Liver (tissue), 9 donors: ENCODE results near the gene CHD3. TPM values are rescaled to one million over a fixed set of nuclear protein-coding genes. Genes with fewer than 3 reads are reported as not detected.

Experiments used
- DNase-seq: peaks from one replicate; pipeline ENCODE4 v3.0.0-alpha.2; 2017; ENCODE audit warnings: low spot score
- H3K27ac ChIP-seq, 2 donors: one replicate each; pipeline ENCODE4 v1.7.0; 2013; ENCODE audit warnings: inconsistent platforms in 2 of 2, low read length in 2 of 2, control low read depth in 1 of 2, low read depth in 1 of 2, mild to moderate bottlenecking in 1 of 2
- H3K27me3 ChIP-seq, 4 donors: one replicate each; pipeline versions ENCODE4 v1.6.1 to v1.7.0; 2013; ENCODE audit warnings: low read length in 3 of 4, inconsistent platforms in 1 of 4, mild to moderate bottlenecking in 1 of 4, moderate library complexity in 1 of 4; ENCODE audit not compliant: control insufficient read depth in 4 of 4, insufficient read depth in 4 of 4
- H3K36me3 ChIP-seq, 4 donors: one replicate each; pipeline versions ENCODE4 v1.6.1 to v1.7.0; 2013; ENCODE audit warnings: low read length in 3 of 4, mild to moderate bottlenecking in 3 of 4, low read depth in 1 of 4, moderate library complexity in 1 of 4; ENCODE audit not compliant: control insufficient read depth in 4 of 4, insufficient read depth in 3 of 4
- H3K4me1 ChIP-seq, 4 donors: one replicate each; pipeline versions ENCODE4 v1.6.1 to v1.7.0; 2013; ENCODE audit warnings: low read length in 3 of 4, mild to moderate bottlenecking in 3 of 4, moderate library complexity in 1 of 4; ENCODE audit not compliant: control insufficient read depth in 4 of 4, insufficient read depth in 4 of 4
- H3K4me3 ChIP-seq, 3 donors: one replicate each; pipeline versions ENCODE4 v1.6.1 to v1.7.0; 2013; ENCODE audit warnings: low read length in 3 of 3, control low read depth in 1 of 3, low read depth in 1 of 3, mild to moderate bottlenecking in 1 of 3
- H3K9ac ChIP-seq, 2 donors: one replicate each; pipeline ENCODE4 v1.7.0; 2013; ENCODE audit warnings: low read length in 2 of 2, mild to moderate bottlenecking in 2 of 2, moderate library complexity in 2 of 2, control low read depth in 1 of 2, low read depth in 1 of 2
- H3K9me3 ChIP-seq, 4 donors: one replicate each; pipeline versions ENCODE4 v1.6.1 to v1.7.0; 2013; ENCODE audit warnings: low read length in 3 of 4; ENCODE audit not compliant: control insufficient read depth in 4 of 4
- EGR1 ChIP-seq, 2 donors: IDR thresholded peaks; 2 replicates each; pipeline ENCODE4 v1.6.1; 2016 to 2018; ENCODE audit warnings: antibody characterized with exemption in 2 of 2, low read depth in 2 of 2
- FOXA1 ChIP-seq: IDR thresholded peaks from 2 replicates; pipeline ENCODE4 v1.6.1; 2016; ENCODE audit warnings: antibody characterized with exemption
- FOXA2 ChIP-seq: IDR thresholded peaks from 2 replicates; pipeline ENCODE4 v1.6.1; 2016; ENCODE audit warnings: antibody characterized with exemption
- GABPA ChIP-seq, 2 donors: IDR thresholded peaks in 1 of 2; conservative IDR thresholded peaks in 1 of 2; 2 replicates each; pipeline ENCODE4 v1.6.1; 2016; ENCODE audit warnings: antibody characterized with exemption in 2 of 2, mild to moderate bottlenecking in 1 of 2, moderate library complexity in 1 of 2
- HNF4A ChIP-seq, 2 donors: conservative IDR thresholded peaks; 2 replicates each; pipeline ENCODE4 v1.6.1; 2016; ENCODE audit warnings: antibody characterized with exemption in 2 of 2, mild to moderate bottlenecking in 2 of 2
- HNF4G ChIP-seq: IDR thresholded peaks from 2 replicates; pipeline ENCODE4 v1.6.1; 2016; ENCODE audit warnings: antibody characterized with exemption
- JUND ChIP-seq, 2 donors: IDR thresholded peaks; 2 replicates each; pipeline ENCODE4 v1.6.1; 2016; ENCODE audit warnings: antibody characterized with exemption in 2 of 2
- NR2F2 ChIP-seq: IDR thresholded peaks from 2 replicates; pipeline ENCODE4 v1.6.1; 2016; ENCODE audit warnings: antibody characterized with exemption
- RAD21 ChIP-seq, 2 donors: IDR thresholded peaks; 2 replicates each; pipeline ENCODE4 v1.6.1; 2016; ENCODE audit warnings: antibody characterized with exemption in 2 of 2, mild to moderate bottlenecking in 2 of 2
- RXRA ChIP-seq, 2 donors: IDR thresholded peaks; 2 replicates each; pipeline ENCODE4 v1.6.1; 2017 to 2018; ENCODE audit warnings: antibody characterized with exemption in 2 of 2, mild to moderate bottlenecking in 1 of 2
- SP1 ChIP-seq: IDR thresholded peaks from 2 replicates; pipeline ENCODE4 v1.6.1; 2018; ENCODE audit warnings: antibody characterized with exemption, mild to moderate bottlenecking
- TAF1 ChIP-seq: conservative IDR thresholded peaks from 2 replicates; pipeline ENCODE4 v1.6.1; 2016; ENCODE audit warnings: antibody characterized with exemption, mild to moderate bottlenecking
- YY1 ChIP-seq: IDR thresholded peaks from 2 replicates; pipeline ENCODE4 v1.6.1; 2016; ENCODE audit warnings: antibody characterized with exemption, mild to moderate bottlenecking
- WGBS: extraction: QIAGEN DNeasy Blood & Tissue Kit; methylation state at CpG from one replicate; pipeline ENCODE4 v1.1.7; 2013; 5-methylcytosine and 5-hydroxymethylcytosine counted together
- polyA plus RNA-seq, 2 donors: library from polyadenylated mRNA; stranded (reverse) in 1 of 2; unstranded in 1 of 2; fragments of 200-250 nt in 1 of 2; fragments of >200 nt in 1 of 2; fragmentation: Nextera tagmentation in 1 of 2; extraction: Ambion mirVana in 1 of 2; gene quantifications; one replicate each; pipeline versions ENCODE4 v1.2.1 to v1.2.3, GENCODE V29; 2013 to 2015
- total RNA-seq, 2 donors: library from RNA; depleted of rRNA; stranded (reverse); fragments of >200 nt; gene quantifications; one replicate each; pipeline ENCODE4 v1.2.3, GENCODE V29; 2014
- TF ChIP-seq, protein P1 (sequence below): IDR thresholded peaks from 2 replicates; pipeline ENCODE4 v1.6.1; 2016; ENCODE audit warnings: antibody characterized with exemption
- TF ChIP-seq, protein P2 (sequence below): IDR thresholded peaks from 2 replicates; pipeline ENCODE4 v1.6.1; 2016; ENCODE audit warnings: antibody characterized with exemption
- TF ChIP-seq, protein P3 (sequence below): fragments of 150-350 bp; IDR thresholded peaks from 2 replicates; pipeline ENCODE4 v1.5.1; 2017; ENCODE audit warnings: improper control_type of control experiment, low read depth, low read length; ENCODE audit not compliant: missing input control
- TF ChIP-seq, protein P4 (sequence below): IDR thresholded peaks from 2 replicates; pipeline ENCODE4 v1.6.1; 2016; ENCODE audit warnings: antibody characterized with exemption, mild to moderate bottlenecking
- TF ChIP-seq, protein P5 (sequence below): IDR thresholded peaks from 2 replicates; pipeline ENCODE4 v1.6.1; 2016; ENCODE audit warnings: antibody characterized with exemption
- donor health status: healthy.
- donor health status: healthy.
- donor health status: healthy.
- donor health status: healthy.
- donor health status: healthy.

Gene CHD3
- total and polyA plus RNA-seq, 4 donors: 1.9 to 14.4 (median 7.2) TPM

DNA sequence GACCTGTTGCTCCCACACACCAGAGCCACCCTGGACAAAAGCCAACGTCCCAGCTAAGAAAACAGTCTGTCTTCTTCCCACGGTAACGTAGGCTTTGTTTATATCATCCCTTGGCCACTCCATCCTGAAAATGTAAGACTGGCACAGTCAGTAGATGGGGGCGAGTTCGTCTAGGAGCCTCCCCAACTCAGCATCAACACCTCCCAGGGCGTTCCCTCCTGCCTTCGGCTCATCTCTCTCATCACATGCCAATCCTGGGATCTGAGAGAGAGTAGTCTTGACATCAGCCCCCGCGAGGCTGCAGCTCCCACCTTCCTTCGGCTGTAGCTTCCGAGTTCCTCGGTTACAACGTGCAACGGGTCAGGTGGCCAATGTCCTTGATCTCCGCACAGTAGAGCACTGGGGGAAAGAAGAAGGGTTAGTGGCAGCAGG, 26.6 kb downstream of the CHD3 start (continued):
- TF ChIP-seq JUND (IDR thresholded peaks at IDR 0.05): no peak
- TF ChIP-seq FOXA1: no peak
- no peak for TF ChIP-seq GABPA (IDR thresholded peaks at IDR 0.05 in 1 of 2, conservative IDR thresholded peaks at IDR 0.05 in 1 of 2)
- TF ChIP-seq, protein P1, sequence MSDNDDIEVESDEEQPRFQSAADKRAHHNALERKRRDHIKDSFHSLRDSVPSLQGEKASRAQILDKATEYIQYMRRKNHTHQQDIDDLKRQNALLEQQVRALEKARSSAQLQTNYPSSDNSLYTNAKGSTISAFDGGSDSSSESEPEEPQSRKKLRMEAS: no peak

DNA sequence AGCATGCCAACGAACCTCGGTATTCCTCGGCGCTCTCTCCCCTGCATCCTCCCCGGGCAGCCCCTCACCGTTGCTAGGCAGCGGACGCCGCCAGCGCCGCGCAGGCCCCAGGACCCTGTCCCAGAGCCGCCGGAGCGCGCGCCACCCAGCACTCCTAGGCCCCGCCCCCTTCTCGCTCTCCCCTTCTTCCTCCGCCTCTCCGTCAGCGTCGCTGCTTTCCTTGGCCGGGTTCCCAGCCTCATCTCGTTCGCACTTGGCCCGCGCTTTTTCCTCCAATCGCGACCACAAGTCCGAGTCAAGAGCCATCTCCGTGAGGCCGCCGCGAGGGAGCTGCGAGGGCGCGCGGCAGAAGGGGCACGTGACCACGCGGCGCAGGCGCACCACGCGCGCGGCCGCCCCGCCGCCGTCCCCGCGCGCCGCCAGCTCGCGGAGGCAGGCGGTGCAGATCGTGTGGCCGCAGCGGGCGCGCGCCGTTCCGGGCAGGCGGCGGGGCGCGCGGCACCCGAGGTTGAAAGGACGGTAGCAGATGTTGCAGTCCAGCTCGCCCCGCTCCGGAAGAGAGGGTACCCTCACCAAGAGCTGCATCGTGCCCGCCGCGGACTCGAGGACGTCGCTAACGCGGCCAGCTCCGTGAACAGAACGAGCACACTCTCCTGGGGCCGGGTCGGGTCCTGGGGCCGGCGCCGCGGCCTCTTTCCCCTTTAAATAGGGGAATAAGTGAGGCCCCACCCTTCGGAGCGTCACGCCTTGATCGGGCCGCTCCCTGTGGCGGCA, 27.2 kb downstream of the CHD3 start, which contains the start of gene RNF227:
RNF227 (minus strand) TSS at position 679 of the 774 bp plus-strand sequence; CDS start at position 585, 94 bp downstream.
- peak within 1 kb of the TSS in 1 of 2 donors; percentile 36 for H3K9ac ChIP-seq

More for the DNA sequence above, 27.2 kb downstream of the CHD3 start, which contains the start of gene RNF227:
- H3K9me3 ChIP-seq: no peaks in the 10 kb centered on the region
- peak within 1 kb of the TSS; percentile 52 to 77 (median 62) for H3K4me3 ChIP-seq
- TF ChIP-seq FOXA2: no peak
- no peak for TF ChIP-seq EGR1 (IDR thresholded peaks at IDR 0.05; ENCODE audit: low read depth in 2 of 2)
- TF ChIP-seq HNF4G: no peak
- no peak for TF ChIP-seq TAF1
- TF ChIP-seq JUND (IDR thresholded peaks at IDR 0.05): no peak
- TF ChIP-seq NR2F2: no peak
- no peak for TF ChIP-seq RAD21 (IDR thresholded peaks at IDR 0.05)
- TF ChIP-seq, protein P2, sequence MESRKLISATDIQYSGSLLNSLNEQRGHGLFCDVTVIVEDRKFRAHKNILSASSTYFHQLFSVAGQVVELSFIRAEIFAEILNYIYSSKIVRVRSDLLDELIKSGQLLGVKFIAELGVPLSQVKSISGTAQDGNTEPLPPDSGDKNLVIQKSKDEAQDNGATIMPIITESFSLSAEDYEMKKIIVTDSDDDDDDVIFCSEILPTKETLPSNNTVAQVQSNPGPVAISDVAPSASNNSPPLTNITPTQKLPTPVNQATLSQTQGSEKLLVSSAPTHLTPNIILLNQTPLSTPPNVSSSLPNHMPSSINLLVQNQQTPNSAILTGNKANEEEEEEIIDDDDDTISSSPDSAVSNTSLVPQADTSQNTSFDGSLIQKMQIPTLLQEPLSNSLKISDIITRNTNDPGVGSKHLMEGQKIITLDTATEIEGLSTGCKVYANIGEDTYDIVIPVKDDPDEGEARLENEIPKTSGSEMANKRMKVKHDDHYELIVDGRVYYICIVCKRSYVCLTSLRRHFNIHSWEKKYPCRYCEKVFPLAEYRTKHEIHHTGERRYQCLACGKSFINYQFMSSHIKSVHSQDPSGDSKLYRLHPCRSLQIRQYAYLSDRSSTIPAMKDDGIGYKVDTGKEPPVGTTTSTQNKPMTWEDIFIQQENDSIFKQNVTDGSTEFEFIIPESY: no peak
- no peak for TF ChIP-seq HNF4A (conservative IDR thresholded peaks at IDR 0.05)
- TF ChIP-seq, protein P3, sequence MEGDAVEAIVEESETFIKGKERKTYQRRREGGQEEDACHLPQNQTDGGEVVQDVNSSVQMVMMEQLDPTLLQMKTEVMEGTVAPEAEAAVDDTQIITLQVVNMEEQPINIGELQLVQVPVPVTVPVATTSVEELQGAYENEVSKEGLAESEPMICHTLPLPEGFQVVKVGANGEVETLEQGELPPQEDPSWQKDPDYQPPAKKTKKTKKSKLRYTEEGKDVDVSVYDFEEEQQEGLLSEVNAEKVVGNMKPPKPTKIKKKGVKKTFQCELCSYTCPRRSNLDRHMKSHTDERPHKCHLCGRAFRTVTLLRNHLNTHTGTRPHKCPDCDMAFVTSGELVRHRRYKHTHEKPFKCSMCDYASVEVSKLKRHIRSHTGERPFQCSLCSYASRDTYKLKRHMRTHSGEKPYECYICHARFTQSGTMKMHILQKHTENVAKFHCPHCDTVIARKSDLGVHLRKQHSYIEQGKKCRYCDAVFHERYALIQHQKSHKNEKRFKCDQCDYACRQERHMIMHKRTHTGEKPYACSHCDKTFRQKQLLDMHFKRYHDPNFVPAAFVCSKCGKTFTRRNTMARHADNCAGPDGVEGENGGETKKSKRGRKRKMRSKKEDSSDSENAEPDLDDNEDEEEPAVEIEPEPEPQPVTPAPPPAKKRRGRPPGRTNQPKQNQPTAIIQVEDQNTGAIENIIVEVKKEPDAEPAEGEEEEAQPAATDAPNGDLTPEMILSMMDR: no peak
- no peak for TF ChIP-seq FOXA1
- TF ChIP-seq, protein P4, sequence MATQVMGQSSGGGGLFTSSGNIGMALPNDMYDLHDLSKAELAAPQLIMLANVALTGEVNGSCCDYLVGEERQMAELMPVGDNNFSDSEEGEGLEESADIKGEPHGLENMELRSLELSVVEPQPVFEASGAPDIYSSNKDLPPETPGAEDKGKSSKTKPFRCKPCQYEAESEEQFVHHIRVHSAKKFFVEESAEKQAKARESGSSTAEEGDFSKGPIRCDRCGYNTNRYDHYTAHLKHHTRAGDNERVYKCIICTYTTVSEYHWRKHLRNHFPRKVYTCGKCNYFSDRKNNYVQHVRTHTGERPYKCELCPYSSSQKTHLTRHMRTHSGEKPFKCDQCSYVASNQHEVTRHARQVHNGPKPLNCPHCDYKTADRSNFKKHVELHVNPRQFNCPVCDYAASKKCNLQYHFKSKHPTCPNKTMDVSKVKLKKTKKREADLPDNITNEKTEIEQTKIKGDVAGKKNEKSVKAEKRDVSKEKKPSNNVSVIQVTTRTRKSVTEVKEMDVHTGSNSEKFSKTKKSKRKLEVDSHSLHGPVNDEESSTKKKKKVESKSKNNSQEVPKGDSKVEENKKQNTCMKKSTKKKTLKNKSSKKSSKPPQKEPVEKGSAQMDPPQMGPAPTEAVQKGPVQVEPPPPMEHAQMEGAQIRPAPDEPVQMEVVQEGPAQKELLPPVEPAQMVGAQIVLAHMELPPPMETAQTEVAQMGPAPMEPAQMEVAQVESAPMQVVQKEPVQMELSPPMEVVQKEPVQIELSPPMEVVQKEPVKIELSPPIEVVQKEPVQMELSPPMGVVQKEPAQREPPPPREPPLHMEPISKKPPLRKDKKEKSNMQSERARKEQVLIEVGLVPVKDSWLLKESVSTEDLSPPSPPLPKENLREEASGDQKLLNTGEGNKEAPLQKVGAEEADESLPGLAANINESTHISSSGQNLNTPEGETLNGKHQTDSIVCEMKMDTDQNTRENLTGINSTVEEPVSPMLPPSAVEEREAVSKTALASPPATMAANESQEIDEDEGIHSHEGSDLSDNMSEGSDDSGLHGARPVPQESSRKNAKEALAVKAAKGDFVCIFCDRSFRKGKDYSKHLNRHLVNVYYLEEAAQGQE: no peak
- TF ChIP-seq YY1: no peak
- no peak for TF ChIP-seq SP1
- TF ChIP-seq, protein P5, sequence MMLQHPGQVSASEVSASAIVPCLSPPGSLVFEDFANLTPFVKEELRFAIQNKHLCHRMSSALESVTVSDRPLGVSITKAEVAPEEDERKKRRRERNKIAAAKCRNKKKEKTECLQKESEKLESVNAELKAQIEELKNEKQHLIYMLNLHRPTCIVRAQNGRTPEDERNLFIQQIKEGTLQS: no peak
- no peak for TF ChIP-seq GABPA (IDR thresholded peaks at IDR 0.05 in 1 of 2, conservative IDR thresholded peaks at IDR 0.05 in 1 of 2)
- no peak for TF ChIP-seq RXRA (IDR thresholded peaks at IDR 0.05)
- TF ChIP-seq, protein P1: no peak
- peak within 1 kb of the TSS; percentile 61 to 79 for H3K27ac ChIP-seq
- peaks cover 6 to 12% (median 9%) of the 10 kb centered on the region in 4 donors for H3K4me1 ChIP-seq
- peak; percentile 88 for DNase-seq
- whole genome bisulfite sequencing: 5% methylated on average over 100 of the region's 100 CpGs
- H3K27me3 ChIP-seq: no peaks in the 10 kb centered on the region
- H3K36me3 ChIP-seq: peaks cover 0 to 3% (median under 1%) of the 10 kb centered on the region in 4 donors
